COLO668 (cell line): ENCODE data around the gene SRSF8.
"Not testable (repeated sequence)": the region's sequence is repeated elsewhere in the genome, so short reads cannot be mapped to it uniquely, and the experiment has no call there.

Source experiments
- DNase-seq: peaks from one replicate; lab custom pipeline; 2025; ENCODE audit not compliant: unreplicated experiment; lab: John Stamatoyannopoulos, UW

SRSF8 gene

GRCh38 chr11:95093548-95093947 lies 26.8 kb downstream of the SRSF8 start:
- no peak for DNase-seq

- DNase-seq = no peak
These were observed 29.3 kb downstream of the SRSF8 start for GRCh38 chr11:95095858-95096587.

DNA sequence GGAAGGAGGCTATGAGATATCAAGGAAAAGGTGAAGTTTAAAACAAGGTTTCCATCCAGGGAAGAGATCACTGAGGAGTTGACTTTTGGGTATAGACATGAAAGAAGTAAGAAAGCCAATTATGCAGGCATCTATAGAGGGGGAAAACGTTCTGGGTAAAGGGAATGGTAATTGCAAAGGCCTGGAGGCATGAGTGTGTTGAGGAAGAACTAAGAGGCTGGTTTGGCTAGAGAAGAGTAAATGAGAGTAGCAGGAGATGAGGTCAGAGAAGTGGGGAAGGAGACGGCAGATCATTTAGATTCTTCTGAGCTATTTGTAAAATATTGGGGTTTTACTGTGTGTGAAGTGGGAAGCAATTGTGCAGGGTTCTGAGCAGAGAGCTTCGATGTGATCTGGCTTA lies 30.5 kb downstream of the SRSF8 start:
- DNase-seq = no peak

DNA sequence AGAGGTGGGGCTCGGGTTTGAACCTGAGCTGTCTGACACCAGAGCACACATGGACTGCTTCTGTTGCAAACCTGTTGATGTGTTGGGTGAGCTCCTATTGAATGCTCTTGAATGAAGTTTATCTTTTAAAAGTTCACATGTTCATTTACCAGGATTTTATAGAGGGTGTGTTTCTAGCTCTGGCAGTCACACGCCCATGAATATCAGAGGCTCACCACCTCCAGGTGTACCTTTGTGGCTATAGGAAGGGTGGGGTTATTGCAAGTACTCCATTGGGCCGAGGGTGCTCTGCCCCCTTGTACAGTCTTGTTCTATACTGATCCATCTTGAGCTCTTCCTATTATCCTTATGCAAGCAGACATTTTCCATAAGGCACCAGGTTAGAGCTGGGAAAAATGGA lies 32.1 kb downstream of the SRSF8 start:
- no peak for DNase-seq

GRCh38 chr11:95100191-95100648 lies 33.5 kb downstream of the SRSF8 start:
- no peak for DNase-seq

- DNase-seq = no peak
These were observed 34.3 kb downstream of the SRSF8 start for GRCh38 chr11:95100856-95101507.

- no peak for DNase-seq
These were observed 35.2 kb downstream of the SRSF8 start for GRCh38 chr11:95101935-95102334.

GRCh38 chr11:95102733-95103132 lies 36.0 kb downstream of the SRSF8 start:
- DNase-seq = no peak

DNA sequence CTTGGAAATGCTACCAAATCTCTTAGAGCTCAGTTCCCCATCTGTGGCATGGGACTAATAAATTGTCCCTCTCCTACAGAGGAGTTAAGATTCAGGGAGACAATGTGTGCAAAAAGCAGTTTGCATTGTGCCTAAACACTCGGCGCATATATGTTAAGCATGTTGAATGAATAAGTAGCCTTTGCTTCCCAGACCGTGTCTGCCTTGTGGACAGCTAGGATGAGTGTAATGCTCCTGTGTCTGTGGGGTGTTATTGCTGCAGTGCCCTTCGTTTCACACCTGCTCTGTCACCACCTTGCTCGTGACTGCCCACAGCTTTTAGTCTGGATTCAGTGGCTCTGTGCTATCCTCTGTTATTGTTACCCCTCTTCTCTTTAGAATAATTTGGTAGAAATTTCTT lies 37.0 kb downstream of the SRSF8 start:
- DNase-seq = no peak

DNA sequence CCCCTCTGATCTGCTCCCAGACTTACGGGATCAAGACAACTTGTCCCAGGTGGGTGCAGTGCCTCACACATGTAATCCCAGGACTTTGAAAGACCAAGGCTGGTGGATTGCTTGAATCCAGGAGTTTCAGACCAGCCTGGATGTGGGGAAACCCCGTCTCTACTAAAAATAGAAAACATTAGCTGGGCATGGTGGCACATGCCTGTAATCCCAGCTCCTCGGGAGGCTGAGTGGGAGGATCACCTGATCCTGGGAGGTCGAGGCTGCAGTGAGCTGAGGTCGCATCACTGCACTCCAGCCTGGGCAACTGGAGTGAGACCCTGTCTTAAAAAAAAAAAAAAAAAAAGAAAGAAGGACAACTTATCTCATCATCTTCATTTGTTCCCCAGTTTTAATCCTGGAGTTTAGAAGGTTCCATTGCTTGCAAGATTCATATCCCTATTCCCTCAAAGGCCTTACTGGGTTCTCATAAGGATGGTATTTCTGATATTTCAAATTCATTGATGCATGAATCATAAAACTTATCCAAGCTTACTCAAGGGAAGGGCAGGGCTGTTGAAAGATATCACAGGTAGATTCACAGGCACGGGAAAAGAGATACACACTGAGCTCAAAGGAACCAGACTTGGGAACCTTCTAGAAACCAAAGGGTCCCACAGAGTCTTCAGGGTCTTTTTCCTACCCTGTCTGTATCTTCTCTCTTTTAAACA lies 37.6 kb downstream of the SRSF8 start:
- DNase-seq = no peak

DNA sequence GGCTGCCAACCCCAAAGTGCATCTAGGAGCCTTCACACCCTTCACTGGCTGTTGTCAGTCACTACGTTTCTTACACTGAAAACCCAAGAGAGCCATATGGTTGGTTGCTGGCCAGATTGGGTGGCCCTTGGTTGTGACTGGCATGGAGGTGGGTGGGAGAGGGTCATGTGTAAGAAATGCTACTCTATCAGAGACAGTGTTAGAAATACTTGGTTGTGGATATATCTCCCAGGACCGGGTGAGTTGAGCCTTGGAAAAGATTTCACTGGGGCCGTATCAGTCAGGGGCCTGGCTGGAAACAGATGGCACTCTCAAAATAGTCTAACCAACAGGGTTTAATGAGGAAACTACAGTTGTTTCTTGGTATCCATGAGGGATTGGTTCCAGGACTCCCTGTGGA lies 38.1 kb downstream of the SRSF8 start:
- DNase-seq = no peak

GRCh38 chr11:95108159-95108611 lies 41.5 kb downstream of the SRSF8 start:
- DNase-seq = no peak

DNA sequence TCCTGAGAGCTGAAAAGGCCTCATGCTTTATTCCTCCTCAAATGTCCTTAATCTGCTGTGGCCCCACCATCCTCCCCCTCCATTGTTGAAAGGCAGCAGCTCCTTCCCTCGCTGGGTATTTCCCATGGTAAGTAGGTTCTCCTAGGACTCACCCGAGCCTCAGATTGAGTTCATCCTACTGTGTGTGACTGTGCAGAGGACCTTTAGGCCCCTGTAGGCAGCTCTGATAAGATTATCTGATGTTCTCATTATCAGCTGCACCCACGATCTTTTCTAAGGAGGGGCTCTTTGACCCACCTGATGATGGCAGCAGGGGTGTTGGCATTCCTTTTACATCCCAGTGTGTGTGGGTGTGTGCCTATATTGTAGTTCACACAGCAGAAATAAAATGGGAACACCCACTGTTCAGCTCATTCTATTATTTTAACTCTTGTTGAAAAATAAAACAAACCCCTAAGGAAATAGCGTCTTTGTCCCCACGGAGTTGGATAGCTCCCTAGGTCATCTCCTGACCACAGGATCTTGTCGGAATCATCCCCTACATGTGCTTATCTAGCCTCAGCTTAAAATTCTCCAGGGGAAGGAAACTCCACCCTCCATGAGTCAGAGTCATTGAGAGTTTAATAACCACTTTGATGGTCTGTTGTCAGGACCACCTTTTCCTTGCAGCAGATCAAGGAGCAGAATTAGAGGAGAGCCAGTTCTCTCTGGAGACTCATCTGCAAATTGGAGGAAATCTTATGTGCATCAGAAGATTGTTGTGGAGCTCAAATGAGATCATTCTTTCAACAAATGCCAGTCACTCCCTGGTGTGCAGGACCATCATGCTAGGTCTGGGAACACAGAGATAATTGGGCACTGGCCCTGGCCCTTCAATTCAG lies 42.2 kb downstream of the SRSF8 start:
- DNase-seq = no peak

- not testable (repeated sequence) for DNase-seq
These were observed 44.8 kb downstream of the SRSF8 start for GRCh38 chr11:95111471-95111870.

- DNase-seq = no peak
These were observed 45.3 kb downstream of the SRSF8 start for GRCh38 chr11:95111923-95112540.

GRCh38 chr11:95115597-95115996 lies 48.9 kb downstream of the SRSF8 start:
- no peak for DNase-seq

DNA sequence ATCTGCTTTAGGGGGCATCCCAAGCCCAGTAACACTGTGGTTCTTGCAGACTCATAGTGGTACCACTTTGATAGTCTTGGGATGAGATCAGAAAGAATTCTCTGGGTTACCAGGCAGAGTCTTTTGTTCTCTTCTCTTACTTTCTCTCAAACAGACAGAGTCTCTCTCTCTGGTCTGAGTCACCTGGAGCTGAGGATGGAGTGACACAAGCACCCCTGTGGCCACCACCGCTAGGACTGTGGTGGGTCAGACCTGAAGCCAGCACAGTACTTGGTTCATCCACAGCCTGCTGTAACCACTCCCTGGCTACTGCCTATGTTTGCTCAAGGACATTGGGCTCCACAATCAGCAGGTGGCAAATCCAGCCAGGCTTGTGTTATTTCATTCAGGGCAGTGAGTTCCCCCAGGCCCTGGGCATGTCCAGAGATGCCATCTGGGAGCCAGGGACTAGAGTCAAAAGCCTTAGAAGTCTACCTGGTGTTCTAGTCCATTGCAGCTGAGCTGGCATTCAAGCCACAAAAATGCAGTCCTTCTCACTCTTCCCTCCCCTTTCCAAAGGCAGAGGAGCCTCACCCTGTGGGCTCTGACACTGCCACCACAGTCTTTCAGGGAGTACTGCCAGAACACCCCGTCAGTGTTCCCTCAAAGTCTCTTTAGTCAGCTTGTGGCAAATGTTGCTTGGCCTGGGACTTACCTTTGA lies 52.8 kb downstream of the SRSF8 start:
- no peak for DNase-seq
